GM19240 (cell line): ENCODE results near the gene ANKRD22.
"Not testable (repeated sequence)": the region's sequence is repeated elsewhere in the genome, so short reads cannot be mapped to it uniquely, and the experiment has no call there.

ENCODE experiments used
- DNase-seq: peaks from one replicate; pipeline ENCODE4 v3.0.0; 2011; ENCODE audit warnings: low spot score; ENCODE audit not compliant: insufficient read length

Gene ANKRD22

GRCh38 chr10:88838766-88839350 lies 12.8 kb downstream of the ANKRD22 start:
- no peak for DNase-seq

DNA sequence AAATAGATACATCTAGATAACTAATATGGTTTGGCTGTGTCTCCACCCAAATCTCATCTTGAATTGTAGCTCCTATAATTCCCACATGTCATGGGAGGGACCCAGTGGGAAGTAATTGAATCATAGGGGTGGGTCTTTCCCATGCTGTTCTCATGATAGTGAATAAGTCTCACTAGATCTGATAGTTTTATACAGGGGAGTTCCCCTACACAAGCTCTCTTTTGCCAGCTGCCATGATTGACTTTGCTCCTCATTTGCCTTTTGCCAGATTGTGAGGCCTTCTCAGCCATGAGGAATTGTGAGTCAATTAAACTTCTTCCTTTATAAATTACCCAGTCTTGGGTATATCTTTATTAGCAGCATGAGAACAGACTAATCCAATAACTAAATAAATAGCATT lies 14.0 kb downstream of the ANKRD22 start:
- DNase-seq: not testable (repeated sequence)

GRCh38 chr10:88835910-88836221 lies 15.8 kb downstream of the ANKRD22 start:
- DNase-seq: no peak

- peak; percentile 31 for DNase-seq
Observed at GRCh38 chr10:88835096-88835909, 16.3 kb downstream of the ANKRD22 start.

GRCh38 chr10:88833723-88834122 lies 17.9 kb downstream of the ANKRD22 start:
- no peak for DNase-seq

DNA sequence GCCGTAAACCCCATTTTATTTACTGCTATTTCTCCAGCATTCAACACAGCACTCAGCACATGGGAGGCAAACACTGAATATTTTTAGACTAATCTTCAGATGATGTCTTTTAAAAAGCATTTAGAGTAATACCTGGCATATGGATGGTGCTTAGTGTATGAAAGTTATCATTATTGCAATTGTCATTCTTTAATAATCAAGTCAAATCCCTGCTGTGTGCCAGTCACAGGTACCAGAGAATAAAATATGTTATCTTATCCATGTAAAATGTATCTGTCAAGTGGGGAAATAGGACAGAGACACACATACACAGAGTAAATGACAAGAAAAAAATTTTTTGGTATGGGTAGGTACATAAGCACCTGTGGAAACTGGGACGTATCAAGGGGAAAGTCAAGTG lies 18.5 kb downstream of the ANKRD22 start:
- no peak for DNase-seq

DNA sequence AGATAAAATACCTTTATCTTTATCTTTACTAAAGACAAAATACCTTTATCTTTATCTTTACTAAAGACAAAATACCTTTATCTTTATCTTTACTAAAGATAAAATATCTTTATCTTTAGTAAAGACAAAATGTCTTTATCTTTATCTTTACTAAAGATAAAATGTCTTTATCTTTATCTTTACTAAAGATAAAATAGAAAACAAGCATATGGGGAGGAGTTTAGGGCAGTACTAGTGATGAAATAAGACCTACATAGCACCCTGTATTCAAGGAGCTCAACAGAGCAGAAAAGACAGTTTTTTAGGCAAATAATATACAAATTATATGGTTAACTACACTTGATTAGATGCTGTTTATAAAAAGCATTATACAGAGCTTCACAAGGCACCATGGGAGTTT lies 19.3 kb downstream of the ANKRD22 start:
- DNase-seq: no peak

DNA sequence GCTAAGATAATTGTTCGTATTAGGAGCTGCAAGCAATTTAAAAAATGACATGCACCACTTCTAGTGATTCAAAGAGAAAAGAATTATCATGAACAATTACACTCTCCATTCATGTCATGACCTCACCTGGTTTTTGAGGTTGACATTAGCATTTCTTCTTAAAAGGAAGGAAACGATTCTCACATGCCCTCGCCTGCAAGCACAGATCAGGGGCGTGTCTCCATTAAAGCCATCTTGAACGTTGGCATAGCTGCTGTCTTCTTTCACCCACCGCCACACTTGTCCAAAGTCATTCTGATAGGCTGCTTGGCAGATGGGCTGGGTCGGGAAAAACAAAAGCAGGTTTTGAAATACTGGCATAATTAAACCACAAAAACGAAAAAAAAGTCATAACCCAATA lies 19.9 kb downstream of the ANKRD22 start:
- no peak for DNase-seq

- no peak for DNase-seq
Observed at GRCh38 chr10:88830643-88831268, 20.9 kb downstream of the ANKRD22 start.

DNA sequence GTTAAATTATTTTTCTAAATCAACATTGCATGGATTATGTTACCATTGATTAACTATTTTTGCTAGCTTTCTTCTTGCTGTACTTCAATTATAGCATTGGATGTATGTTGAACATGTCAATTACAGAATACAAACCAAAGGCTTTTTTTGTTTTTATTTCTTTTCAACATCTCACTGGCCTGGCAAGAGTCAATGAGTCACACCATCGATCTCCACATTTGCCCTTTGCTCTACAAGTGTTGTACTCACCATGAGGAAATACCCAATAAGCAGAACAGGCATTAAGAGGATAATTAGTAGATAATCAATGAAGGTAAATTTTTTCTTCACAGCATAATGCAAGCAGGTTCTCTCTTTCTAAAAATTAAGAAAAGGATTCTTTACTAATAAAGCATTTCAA lies 23.3 kb downstream of the ANKRD22 start:
- DNase-seq: no peak

- no peak for DNase-seq
Observed at GRCh38 chr10:88827671-88828070, 24.0 kb downstream of the ANKRD22 start.

DNA sequence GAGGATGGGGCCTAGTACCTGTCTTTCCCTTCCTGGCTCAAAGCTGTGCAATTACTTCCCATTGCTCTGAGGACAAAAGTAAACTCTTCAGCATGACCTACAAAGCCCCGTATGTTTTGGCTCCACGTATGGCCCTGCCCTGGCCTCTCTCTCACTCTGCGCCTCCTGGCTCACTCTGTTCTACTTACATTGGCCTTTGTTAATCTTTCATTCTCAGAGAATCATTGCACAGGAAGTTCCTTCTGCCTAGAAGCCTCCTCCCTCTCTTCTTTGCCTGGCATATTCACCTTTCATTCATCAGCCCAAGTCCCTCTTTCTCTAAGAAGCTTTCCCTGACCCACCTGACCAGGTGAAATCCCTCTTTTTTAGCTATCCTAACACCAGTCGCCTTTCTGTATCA lies 25.3 kb downstream of the ANKRD22 start:
- DNase-seq: no peak

GRCh38 chr10:88820748-88821401 lies 30.8 kb downstream of the ANKRD22 start:
- DNase-seq: no peak

GRCh38 chr10:88819290-88819689 lies 32.4 kb downstream of the ANKRD22 start:
- no peak for DNase-seq

DNA sequence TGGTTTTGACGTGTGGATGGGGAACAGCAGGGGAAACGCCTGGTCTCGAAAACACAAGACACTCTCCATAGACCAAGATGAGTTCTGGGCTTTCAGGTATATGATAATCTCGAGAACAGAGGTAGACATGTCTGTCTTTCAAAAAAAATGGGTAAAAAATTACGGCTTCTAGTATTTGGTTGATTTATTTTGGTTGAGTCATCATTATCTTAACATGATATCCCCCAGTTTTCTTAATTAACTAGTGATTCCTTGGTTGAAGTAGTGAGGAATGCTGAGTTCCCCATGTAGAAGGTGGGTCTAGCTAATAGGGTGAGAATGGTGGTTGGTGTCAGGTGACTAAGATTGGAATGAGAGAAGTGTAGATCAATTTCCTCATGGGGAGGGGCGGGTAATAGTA lies 38.4 kb downstream of the ANKRD22 start:
- no peak for DNase-seq

- no peak for DNase-seq
Observed at GRCh38 chr10:88810196-88810961, 41.3 kb downstream of the ANKRD22 start.

GRCh38 chr10:88809621-88810020 lies 42.0 kb downstream of the ANKRD22 start:
- DNase-seq: no peak

DNA sequence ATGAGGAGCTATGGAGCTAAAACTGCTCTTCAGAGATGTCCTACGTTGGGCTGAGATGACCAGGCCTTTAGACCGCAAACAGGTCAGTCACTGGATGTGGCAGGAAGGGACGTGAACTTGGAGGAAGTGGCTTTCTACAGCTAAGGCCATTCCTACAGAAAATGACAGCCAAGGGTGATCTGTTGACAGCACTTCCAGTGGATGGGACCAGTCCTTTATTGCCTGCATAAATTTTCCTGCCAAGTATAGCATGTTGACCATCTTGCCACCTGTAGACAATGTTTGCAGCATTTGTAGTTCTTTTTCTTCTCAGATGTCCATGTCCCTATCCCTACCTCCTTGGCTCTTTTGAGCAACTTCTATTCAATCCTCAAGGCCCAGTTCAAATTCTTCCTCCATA lies 45.7 kb downstream of the ANKRD22 start:
- DNase-seq: no peak

DNA sequence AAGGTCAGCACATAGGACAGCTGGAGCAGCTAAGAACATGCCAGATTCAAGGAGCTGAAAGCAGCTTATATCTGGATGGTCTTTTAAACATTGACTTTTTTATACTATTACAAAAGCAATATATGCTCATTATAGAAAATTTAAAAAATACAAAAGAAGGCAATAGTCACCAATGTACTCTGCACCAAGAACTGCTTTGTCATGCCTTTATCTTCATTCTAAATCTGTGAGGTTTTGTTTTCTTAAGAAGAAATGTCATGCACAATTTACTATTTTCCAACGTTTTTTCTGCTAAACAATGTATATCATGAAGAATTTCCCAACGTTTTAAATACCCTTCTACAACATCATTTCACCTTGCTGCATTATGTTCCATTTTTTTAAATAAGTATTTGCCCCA lies 46.3 kb downstream of the ANKRD22 start:
- DNase-seq: no peak

- DNase-seq: no peak
Observed at GRCh38 chr10:88804083-88804812, 47.4 kb downstream of the ANKRD22 start.

- no peak for DNase-seq
Observed at GRCh38 chr10:88803641-88804040, 48.0 kb downstream of the ANKRD22 start.
